HG03280 (cell line): ENCODE results near the gene AMPD3.
A peak's percentile ranks its signal among the peaks of the same experiment; 100 is the strongest.
"Not testable (repeated sequence)": the region's sequence is repeated elsewhere in the genome, so short reads cannot be mapped to it uniquely, and the experiment has no call there.

Experiments used
- ATAC-seq: cut with Tn5 transposase; IDR thresholded peaks from one replicate; pipeline ENCODE4 v1.9.1; 2021; ENCODE audit warnings: mild to moderate bottlenecking, moderate library complexity; ENCODE audit not compliant: unreplicated experiment

Gene AMPD3

DNA sequence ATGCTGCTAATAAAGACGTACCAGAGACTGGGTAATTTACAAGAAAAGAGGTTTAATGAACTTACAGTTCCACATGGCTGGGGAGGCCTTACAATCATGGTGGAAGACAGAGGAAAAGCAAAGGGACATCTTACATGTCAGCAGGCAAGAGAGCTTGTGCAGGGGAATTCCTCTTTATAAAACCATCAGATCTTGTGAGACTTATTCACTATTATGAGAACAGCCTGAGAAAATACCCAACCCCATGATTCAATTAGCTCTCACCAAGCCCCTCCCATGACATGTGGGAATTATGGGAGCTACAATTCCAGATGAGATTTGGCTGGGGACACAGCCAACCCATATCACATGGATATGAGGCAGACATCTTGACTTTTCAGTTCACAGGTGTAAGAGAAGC, 18.4 kb upstream of the AMPD3 start:
- ATAC-seq = not testable (repeated sequence)

DNA sequence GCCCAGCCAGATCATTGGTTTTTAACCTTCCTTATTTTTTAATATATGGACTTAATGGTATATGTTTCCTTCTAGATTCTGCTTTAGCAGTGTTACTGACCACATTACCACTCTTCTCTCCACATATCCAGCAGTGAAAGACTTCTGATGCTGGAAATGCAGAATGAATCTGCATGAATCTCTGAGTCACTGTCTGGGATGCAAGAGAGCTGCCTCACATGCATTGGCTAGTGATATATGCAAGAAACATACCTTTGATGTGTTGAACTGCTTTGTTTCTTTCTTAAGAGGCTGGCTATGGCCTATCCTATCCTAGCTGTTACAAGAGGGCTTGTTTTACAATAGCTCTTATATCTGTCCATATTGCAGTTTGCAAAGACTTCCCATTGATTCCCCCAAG, 16.6 kb upstream of the AMPD3 start:
- ATAC-seq = no peak

DNA sequence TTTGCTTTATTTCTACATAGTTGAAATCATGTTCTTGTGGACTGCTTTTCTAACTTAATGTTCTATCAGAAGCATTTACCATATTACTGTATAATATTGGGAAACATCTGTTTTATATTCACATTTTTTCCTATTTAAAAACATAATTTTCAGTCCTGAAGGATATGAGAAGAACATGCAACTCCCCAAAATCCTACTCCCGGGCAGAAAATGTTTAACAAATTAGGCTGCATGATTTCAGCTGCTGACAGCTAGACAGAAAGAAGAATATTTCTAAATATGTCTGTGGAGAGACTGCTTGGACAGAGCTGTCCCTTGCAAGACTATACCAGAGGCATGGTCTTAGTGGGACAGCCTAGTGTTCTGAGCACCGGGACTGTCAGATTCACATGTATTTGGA, 15.7 kb upstream of the AMPD3 start:
- ATAC-seq = no peak

- no peak for ATAC-seq
Measured at GRCh38 chr11:10439924-10440323, 15.1 kb upstream of the AMPD3 start.

DNA sequence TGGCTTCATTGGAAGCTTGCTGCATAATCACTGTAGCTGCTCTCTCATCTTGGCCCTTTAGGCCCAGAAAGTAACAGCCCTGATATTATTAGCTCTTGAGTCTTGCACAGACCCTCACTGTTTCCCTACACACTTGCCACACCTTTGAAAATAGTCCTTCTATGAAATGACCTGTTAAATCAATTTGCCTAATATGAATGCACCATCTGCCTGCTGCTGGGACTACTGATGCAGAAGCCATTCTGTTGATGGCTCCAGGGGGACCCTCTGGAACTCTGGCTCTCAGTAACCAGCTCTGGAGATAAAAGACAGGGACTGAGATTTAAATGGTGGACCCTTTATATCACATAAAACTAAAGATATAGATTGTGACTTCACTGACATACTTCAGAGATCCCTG, 14.7 kb upstream of the AMPD3 start:
- ATAC-seq = no peak

DNA sequence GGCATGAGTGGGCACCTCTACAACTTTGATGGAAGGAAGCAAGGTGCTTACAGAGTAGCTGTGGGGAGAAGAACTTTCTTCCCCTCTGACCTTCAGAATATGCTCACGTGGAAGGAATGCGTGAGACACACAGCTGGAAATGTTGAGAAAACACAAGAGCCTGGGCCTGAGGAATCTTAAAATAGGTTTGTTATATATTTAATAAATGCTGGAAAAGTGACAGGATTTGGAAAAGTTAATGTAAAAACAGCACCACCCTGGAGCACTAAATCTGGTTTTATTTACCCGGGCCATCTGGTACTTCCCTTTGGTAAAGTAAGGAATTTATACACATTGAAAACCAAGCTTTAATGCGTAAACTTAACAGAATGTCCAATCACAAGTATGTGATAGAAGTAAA, 14.0 kb upstream of the AMPD3 start:
- ATAC-seq = no peak

- ATAC-seq = peak; percentile 95
Measured at GRCh38 chr11:10441652-10442503, 13.2 kb upstream of the AMPD3 start.

DNA sequence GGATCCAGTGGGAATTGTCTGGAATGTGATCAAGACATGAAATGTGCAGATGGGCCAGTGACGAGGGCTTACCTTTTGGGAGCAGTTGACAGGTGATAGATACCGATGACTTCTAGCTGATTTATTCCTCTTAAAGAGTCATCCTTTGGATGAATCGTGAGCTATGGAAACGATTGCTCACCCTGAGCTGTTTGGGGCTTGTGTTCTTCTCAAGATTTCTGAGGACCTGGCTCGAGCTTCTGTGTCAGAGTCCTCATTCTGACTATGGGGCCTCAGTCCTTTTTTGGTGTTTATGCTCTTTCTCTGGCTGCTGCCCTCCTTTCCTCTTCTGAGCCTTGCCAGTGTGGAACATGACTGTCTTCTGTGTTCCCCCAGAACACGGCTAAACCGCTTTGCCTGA, 11.9 kb upstream of the AMPD3 start:
- ATAC-seq = no peak

- no peak for ATAC-seq
Measured at GRCh38 chr11:10443721-10444235, 11.3 kb upstream of the AMPD3 start.

DNA sequence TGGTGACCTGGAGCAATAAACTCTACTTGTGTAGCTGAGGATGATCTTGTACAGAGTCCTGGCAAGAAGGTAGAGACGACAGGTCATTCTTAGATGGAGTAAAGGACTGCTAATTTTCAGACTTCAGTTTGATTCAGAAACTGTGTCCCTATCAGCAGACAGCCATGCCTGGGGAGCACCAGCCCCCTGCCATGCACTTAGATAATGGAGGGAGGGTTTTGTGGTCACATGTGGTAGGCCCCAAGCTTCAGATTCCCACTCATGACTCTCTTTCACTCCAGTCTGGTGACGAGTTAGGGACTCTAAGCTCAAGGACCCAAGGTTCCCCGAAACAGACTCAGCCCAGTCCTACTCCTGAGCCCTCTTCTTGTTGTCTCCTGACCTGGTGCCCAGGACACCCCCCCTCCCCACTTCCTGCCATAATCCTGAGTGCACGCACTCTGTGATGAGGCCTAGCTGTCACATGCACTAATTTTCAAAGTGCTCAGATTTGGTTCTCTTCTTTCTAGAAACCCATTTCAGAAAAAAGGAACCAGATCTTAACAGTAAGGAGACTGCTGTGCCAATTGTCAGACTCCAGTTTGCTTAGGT, 10.2 kb upstream of the AMPD3 start:
- no peak for ATAC-seq

- no peak for ATAC-seq
Measured at GRCh38 chr11:10447445-10447844, 7.6 kb upstream of the AMPD3 start.

GRCh38 chr11:10450462-10451425, 4.3 kb upstream of the AMPD3 start:
- no peak for ATAC-seq

- no peak for ATAC-seq
Measured at GRCh38 chr11:10451426-10452116, 3.5 kb upstream of the AMPD3 start.

- no peak for ATAC-seq
Measured at GRCh38 chr11:10452211-10452767, 2.8 kb upstream of the AMPD3 start.

DNA sequence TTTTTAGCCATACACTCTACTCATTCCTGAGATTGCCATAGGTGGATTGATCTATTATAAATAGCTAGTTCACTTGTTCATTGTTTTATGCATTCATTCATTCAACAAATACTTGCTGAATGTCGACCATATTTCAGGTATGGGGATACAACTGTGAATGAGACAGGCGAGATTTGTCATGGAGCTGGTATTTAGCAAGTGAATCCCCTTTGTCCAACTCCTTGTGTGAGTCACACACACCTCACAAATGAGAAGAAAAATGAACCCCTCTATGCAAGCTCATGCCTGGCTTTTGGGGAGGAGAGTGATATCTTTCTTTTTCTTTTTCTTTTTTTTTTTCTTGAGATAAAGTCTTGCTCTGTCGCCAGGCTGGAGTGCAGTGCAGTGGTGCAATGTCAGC, 1.8 kb upstream of the AMPD3 start:
- ATAC-seq = no peak

GRCh38 chr11:10455637-10456487, 798 bp downstream of the AMPD3 start:
- ATAC-seq = peak; percentile 60

GRCh38 chr11:10456519-10456918, 1.5 kb downstream of the AMPD3 start:
- no peak for ATAC-seq

GRCh38 chr11:10457901-10458300, 2.8 kb downstream of the AMPD3 start:
- ATAC-seq = no peak
